Effector CD4-positive, alpha-beta T cell (primary cell): Measurements from ENCODE around the gene LCE2A. TPM values are rescaled to one million over a fixed set of nuclear protein-coding genes. Genes with fewer than 3 reads are reported as not detected.
"Not testable (repeated sequence)": the region's sequence is repeated elsewhere in the genome, so short reads cannot be mapped to it uniquely, and the experiment has no call there.

ENCODE experiments used
- DNase-seq: peaks from one replicate; pipeline ENCODE4 v3.0.0-alpha.2; 2020
- total RNA-seq: gene quantifications from one replicate; lab custom pipeline; 2026; lab: John Stamatoyannopoulos, UW

The LCE2A gene
- total RNA-seq, result not detected

- no peak for DNase-seq
Measured at GRCh38 chr1:152697701-152698600, at the start of gene LCE2A. TSS of gene LCE2A (plus strand) at chr1:152698345. CDS start at chr1:152698902, 557 bp downstream.

GRCh38 chr1:152654110-152654509 lies 44.0 kb upstream of the LCE2A start:
- peak; percentile 20 for DNase-seq

GRCh38 chr1:152656459-152656858 lies 41.7 kb upstream of the LCE2A start:
- DNase-seq, result no peak

- no peak for DNase-seq
Measured at GRCh38 chr1:152657677-152658076, 40.5 kb upstream of the LCE2A start.

GRCh38 chr1:152658649-152659048 lies 39.5 kb upstream of the LCE2A start:
- no peak for DNase-seq

- DNase-seq, result no peak
Measured at GRCh38 chr1:152663098-152663497, 35.0 kb upstream of the LCE2A start, which contains the start of gene LCE2D. TSS of gene LCE2D (plus strand) at chr1:152663380. CDS start at chr1:152664106, 726 bp downstream.

- not testable (repeated sequence) for DNase-seq
Measured at GRCh38 chr1:152666171-152666570, 32.0 kb upstream of the LCE2A start.

GRCh38 chr1:152667648-152668047 lies 30.5 kb upstream of the LCE2A start:
- DNase-seq, result no peak

GRCh38 chr1:152673016-152673415 lies 25.1 kb upstream of the LCE2A start:
- DNase-seq, result no peak

GRCh38 chr1:152674983-152675382 lies 23.2 kb upstream of the LCE2A start, which contains the start of gene LCE2C:
TSS of gene LCE2C (plus strand) at chr1:152675279. CDS start at chr1:152676016, 737 bp downstream.
- DNase-seq, result not testable (repeated sequence)

GRCh38 chr1:152679459-152679858 lies 18.7 kb upstream of the LCE2A start:
- DNase-seq, result no peak

GRCh38 chr1:152681616-152682015 lies 16.5 kb upstream of the LCE2A start:
- DNase-seq, result no peak

- DNase-seq, result no peak
Measured at GRCh38 chr1:152683846-152684245, 14.3 kb upstream of the LCE2A start.

GRCh38 chr1:152685823-152686222 lies 12.3 kb upstream of the LCE2A start, which contains the start of gene LCE2B:
TSS of gene LCE2B (plus strand) at chr1:152686123. CDS start at chr1:152686844, 721 bp downstream.
- DNase-seq, result not testable (repeated sequence)

- no peak for DNase-seq
Measured at GRCh38 chr1:152699746-152700145, 1.6 kb downstream of the LCE2A start.

GRCh38 chr1:152707860-152708259 lies 9.7 kb downstream of the LCE2A start, which contains the start of gene LCE4A:
TSS of gene LCE4A (plus strand) at chr1:152708160. CDS start at chr1:152709076, 916 bp downstream.
- DNase-seq, result no peak

- DNase-seq, result no peak
Measured at GRCh38 chr1:152718238-152718637, 20.1 kb downstream of the LCE2A start.

GRCh38 chr1:152725261-152725660 lies 27.1 kb downstream of the LCE2A start:
- DNase-seq, result no peak

GRCh38 chr1:152728986-152729385 lies 30.8 kb downstream of the LCE2A start:
- no peak for DNase-seq

- no peak for DNase-seq
Measured at GRCh38 chr1:152735648-152736047, 37.5 kb downstream of the LCE2A start.

GRCh38 chr1:152737997-152738396 lies 39.9 kb downstream of the LCE2A start:
- no peak for DNase-seq

- no peak for DNase-seq
Measured at GRCh38 chr1:152739841-152740240, 41.7 kb downstream of the LCE2A start.

- DNase-seq, result no peak
Measured at GRCh38 chr1:152741656-152742055, 43.5 kb downstream of the LCE2A start.
